Psoas muscle (tissue), 8 donors: Measurements from ENCODE around the gene ZNF587B. TPM values are rescaled to one million over a fixed set of nuclear protein-coding genes. Genes with fewer than 3 reads are reported as not detected.
"Not testable (repeated sequence)": the region's sequence is repeated elsewhere in the genome, so short reads cannot be mapped to it uniquely, and the experiment has no call there.

Source experiments
- ATAC-seq, 4 donors: fragments of 200-7000 bp; cut with Tn5 transposase; one replicate each; pipeline ENCODE4 v1.9.1; 2020; ENCODE audit warnings: moderate library complexity in 3 of 4, mild to moderate bottlenecking in 2 of 4
- DNase-seq, 2 donors: peaks; one replicate each; pipeline ENCODE4 v3.0.0-alpha.2; 2020
- H3K27ac ChIP-seq: fragments of 200-600 bp; one replicate; pipeline ENCODE4 v1.8.0; 2022
- H3K27me3 ChIP-seq, 3 donors: fragments of 200-600 bp in 1 of 3; one replicate each; pipeline versions ENCODE4 v1.6.1 to v1.8.0; 2013 to 2022; ENCODE audit warnings: low read length in 2 of 3, mild to moderate bottlenecking in 2 of 3, moderate library complexity in 1 of 3; ENCODE audit not compliant: insufficient read depth in 3 of 3
- H3K36me3 ChIP-seq, 2 donors: fragments of 200-600 bp in 1 of 2; one replicate each; pipeline versions ENCODE4 v1.6.1 to v1.8.0; 2013 to 2022; ENCODE audit warnings: low read depth in 1 of 2, mild to moderate bottlenecking in 1 of 2, moderate library complexity in 1 of 2; ENCODE audit not compliant: insufficient read depth in 1 of 2
- H3K4me1 ChIP-seq: fragments of 200-600 bp; one replicate; pipeline ENCODE4 v1.8.0; 2022
- H3K4me3 ChIP-seq: fragments of 200-600 bp; one replicate; pipeline ENCODE4 v1.8.0; 2022; ENCODE audit warnings: mild to moderate bottlenecking
- H3K9me3 ChIP-seq: fragments of 200-600 bp; one replicate; pipeline ENCODE4 v1.8.0; 2022
- CTCF ChIP-seq: fragments of 200-600 bp; IDR thresholded peaks from one replicate; pipeline ENCODE4 v1.8.0; 2022; ENCODE audit warnings: antibody characterized with exemption
- WGBS, 3 donors: extraction: QIAGEN DNeasy Blood & Tissue Kit; methylation state at CpG; one replicate each; pipeline versions ENCODE4 v1.1.6 to v1.1.7; 2013; 5-methylcytosine and 5-hydroxymethylcytosine counted together
- intact Hi-C, 2 donors: fragments of 100-400 bp; cut with DNase I; formaldehyde crosslinking; loops; one replicate each; pipeline versions ENCODE4 v1.11.0 to v1.14.2; 2022
- polyA plus RNA-seq, 3 donors: library from polyadenylated mRNA; stranded (reverse); fragments of 200-250 nt; gene quantifications; one replicate each; pipeline ENCODE4 v1.2.3, GENCODE V29; 2013
- total RNA-seq, 4 donors: library from RNA; stranded (reverse); fragmentation: NEBNext Ultra II Directional in 2 of 4; extraction: Animal tissue kit (Norgen Biotek cat#: 25700) in 2 of 4; gene quantifications; one replicate each; pipeline versions ENCODE4 v1.2.1 to v1.2.4, GENCODE V29; 2021 to 2023
- donor health status: healthy with polysubstance abuse.
- donor health status: DM: no; HTN: no; CAD: no; lungs with moderate emphysema.
- donor health status: Bipolar disorder and iron deficiency.
- donor health status: healthy.
- donor health status: DM: yes; HTN: yes; CAD: no.
- donor health status: DM: no; HTN: no; CAD: no.
- donor health status: DM: no; HTN: no; CAD: no.
- donor health status: DM: yes; HTN: yes; CAD: no.

ZNF587B gene
- total and polyA plus RNA-seq, 7 donors: 1.4 to 7.9 (median 5.8) TPM

- no peaks in the 10 kb centered on the region for H3K4me1 ChIP-seq
- H3K36me3 ChIP-seq: peaks cover 0 to 13% of the 10 kb centered on the region in 2 donors
- 4 to 8% (median 8%) methylated on average over 8 of the region's 8 CpGs for WGBS, 3 donors
- peak overlapping the region; percentile 75 for H3K27ac ChIP-seq
- DNase-seq (no peak), ATAC-seq (peak in 3 of 4 donors; percentile 10 to 21 (median 17))
- no peak for TF ChIP-seq CTCF
- H3K4me3 ChIP-seq: peak overlapping the region; percentile 62
- intact Hi-C loops: no loop called here
- no peaks in the 10 kb centered on the region for H3K9me3 ChIP-seq
- H3K27me3 ChIP-seq: no peaks in the 10 kb centered on the region
Measured at GRCh38 chr19:57888107-57888559, 58.0 kb downstream of the ZNF587B start.

- H3K4me1 ChIP-seq: no peaks in the 10 kb centered on the region
- TF ChIP-seq CTCF: peak; percentile 39
- peak within 1 kb of the TSS; percentile 75 for H3K27ac ChIP-seq
- intact Hi-C loops: no loop called here
- 1 to 2% (median 1%) methylated on average over 43 of the region's 43 CpGs for whole genome bisulfite sequencing, 3 donors
- H3K27me3 ChIP-seq: no peaks in the 10 kb centered on the region
- ATAC-seq (peak; percentile 93 to 97 (median 96)), DNase-seq (peak; percentile 77 to 88)
- H3K4me3 ChIP-seq: peak within 1 kb of the TSS; percentile 62
- peaks cover 0 to 13% of the 10 kb centered on the region in 2 donors for H3K36me3 ChIP-seq
- H3K9me3 ChIP-seq: no peaks in the 10 kb centered on the region
Measured at GRCh38 chr19:57888560-57889231, 58.6 kb downstream of the ZNF587B start, which contains the start of gene ZNF814. ZNF814 (minus strand) TSS chr19:57889037; CDS start chr19:57888802, 235 bp downstream.

- H3K27ac ChIP-seq: not testable (repeated sequence)
Measured at GRCh38 chr19:57890706-57891105, 60.6 kb downstream of the ZNF587B start.

More at GRCh38 chr19:57890706-57891105, 60.6 kb downstream of the ZNF587B start:
- intact Hi-C loops, H3K4me3 ChIP-seq, ATAC-seq, H3K9me3 ChIP-seq, DNase-seq, H3K27me3 ChIP-seq, H3K36me3 ChIP-seq, H3K4me1 ChIP-seq: not testable (repeated sequence)
- 60 to 72% (median 70%) methylated on average over 3 of the region's 3 CpGs for whole genome bisulfite sequencing, 3 donors

Other genes starting within 250 kb of the ZNF587B start
- 1 to 10 TPM in 2 of 4 donors, under 1 TPM in 2; 0.74 to 2.9 (median 1.3) TPM for gene ZIK1, start 246.2 kb upstream of the ZNF587B start, total RNA-seq
- gene ZIK1, start 246.2 kb upstream of the ZNF587B start, polyA plus RNA-seq: 1 to 10 TPM in 2 of 3 donors, under 1 TPM in 1; 0.72 to 4.4 (median 2.5) TPM
- 1 to 10 TPM in 3 of 4 donors, under 1 TPM in 1; 0.81 to 2.9 (median 2.0) TPM for gene ZNF530, start 230.4 kb upstream of the ZNF587B start, total RNA-seq
- gene ZNF530, start 230.4 kb upstream of the ZNF587B start, polyA plus RNA-seq: 10 to 100 TPM in 1 of 3 donors, 1 to 10 TPM in 2; 1.7 to 11.7 (median 2.4) TPM
- 1 to 10 TPM; 5.4 to 8.1 (median 7.5) TPM for gene ZNF134, start 216.1 kb upstream of the ZNF587B start, total RNA-seq
- gene ZNF134, start 216.1 kb upstream of the ZNF587B start, polyA plus RNA-seq: 1 to 10 TPM; 3.4 to 8.6 (median 4.4) TPM
- gene ZNF211, start 197.1 kb upstream of the ZNF587B start, total RNA-seq: 1 to 10 TPM; 1.6 to 6.9 (median 4.9) TPM
- 1 to 10 TPM; 2.9 to 4.9 (median 3.3) TPM for gene ZNF211, start 197.1 kb upstream of the ZNF587B start, polyA plus RNA-seq
- gene ZSCAN4, start 161.4 kb upstream of the ZNF587B start, total RNA-seq: not detected
- under 1 TPM in 1 of 3 donors, not detected in 2; 0.03 TPM for gene ZSCAN4, start 161.4 kb upstream of the ZNF587B start, polyA plus RNA-seq
- 1 to 10 TPM; 1.4 to 2.6 (median 2.0) TPM for gene ZNF551, start 148.3 kb upstream of the ZNF587B start, total RNA-seq
- gene ZNF551, start 148.3 kb upstream of the ZNF587B start, polyA plus RNA-seq: 1 to 10 TPM; 1.5 to 2.5 (median 1.9) TPM
- 1 to 10 TPM; 1.1 to 2.8 (median 2.2) TPM for gene ZNF154, start 121.1 kb upstream of the ZNF587B start, total RNA-seq
- gene ZNF154, start 121.1 kb upstream of the ZNF587B start, polyA plus RNA-seq: 1 to 10 TPM in 1 of 3 donors, under 1 TPM in 2; 0.61 to 1.4 (median 0.68) TPM
- gene ZNF671, start 102.7 kb upstream of the ZNF587B start, total RNA-seq: 1 to 10 TPM; 3.4 to 8.8 (median 5.8) TPM
- gene ZNF671, start 102.7 kb upstream of the ZNF587B start, polyA plus RNA-seq: 1 to 10 TPM; 3.1 to 5.1 (median 3.1) TPM
- 10 to 100 TPM in 1 of 4 donors, 1 to 10 TPM in 3; 7.7 to 15.5 (median 9.0) TPM for gene ZNF776, start 83.5 kb upstream of the ZNF587B start, total RNA-seq
- gene ZNF776, start 83.5 kb upstream of the ZNF587B start, polyA plus RNA-seq: 10 to 100 TPM in 1 of 3 donors, 1 to 10 TPM in 2; 3.6 to 12.4 (median 4.4) TPM
- gene ZNF586, start 60.6 kb upstream of the ZNF587B start, total RNA-seq: 10 to 100 TPM; 10.9 to 14.1 (median 12.1) TPM
- 10 to 100 TPM in 1 of 3 donors, 1 to 10 TPM in 2; 7.1 to 10.5 (median 8.6) TPM for gene ZNF586, start 60.6 kb upstream of the ZNF587B start, polyA plus RNA-seq
- 1 to 10 TPM; 1.2 to 4.1 (median 2.4) TPM for gene ZNF552, start 15.4 kb upstream of the ZNF587B start, total RNA-seq
- gene ZNF552, start 15.4 kb upstream of the ZNF587B start, polyA plus RNA-seq: 1 to 10 TPM; 1.8 to 6.1 (median 3.5) TPM
- gene ZNF587, start 19.6 kb downstream of the ZNF587B start, total RNA-seq: 10 to 100 TPM; 14.0 to 15.3 (median 14.9) TPM
- gene ZNF587, start 19.6 kb downstream of the ZNF587B start, polyA plus RNA-seq: 10 to 100 TPM in 1 of 3 donors, 1 to 10 TPM in 2; 2.5 to 11.2 (median 4.6) TPM
- gene ZNF814, start 58.7 kb downstream of the ZNF587B start, total RNA-seq: 1 to 10 TPM; 5.3 to 9.6 (median 8.6) TPM
- 10 to 100 TPM in 1 of 3 donors, 1 to 10 TPM in 2; 7.8 to 12.1 (median 8.7) TPM for gene ZNF814, start 58.7 kb downstream of the ZNF587B start, polyA plus RNA-seq
- gene ZNF417, start 86.3 kb downstream of the ZNF587B start, total RNA-seq: 1 to 10 TPM; 3.8 to 9.5 (median 7.4) TPM
- 1 to 10 TPM; 1.5 to 5.2 (median 1.8) TPM for gene ZNF417, start 86.3 kb downstream of the ZNF587B start, polyA plus RNA-seq
- gene ZNF418, start 105.1 kb downstream of the ZNF587B start, total RNA-seq: 1 to 10 TPM; 2.7 to 6.1 (median 3.1) TPM
- gene ZNF418, start 105.1 kb downstream of the ZNF587B start, polyA plus RNA-seq: 1 to 10 TPM in 2 of 3 donors, under 1 TPM in 1; 0.68 to 1.7 (median 1.6) TPM
- 1 to 10 TPM; 1.6 to 3.7 (median 2.3) TPM for gene ZNF256, start 117.4 kb downstream of the ZNF587B start, total RNA-seq
- 1 to 10 TPM; 1.9 to 2.5 (median 2.1) TPM for gene ZNF256, start 117.4 kb downstream of the ZNF587B start, polyA plus RNA-seq
- under 1 TPM; 0.49 to 0.83 (median 0.58) TPM for gene C19orf18, start 144.2 kb downstream of the ZNF587B start, total RNA-seq
- 1 to 10 TPM in 1 of 3 donors, under 1 TPM in 2; 0.26 to 1.4 (median 0.30) TPM for gene C19orf18, start 144.2 kb downstream of the ZNF587B start, polyA plus RNA-seq
- gene ZNF606, start 172.5 kb downstream of the ZNF587B start, total RNA-seq: 1 to 10 TPM; 3.7 to 7.0 (median 4.3) TPM
- 1 to 10 TPM; 2.0 to 6.9 (median 2.8) TPM for gene ZNF606, start 172.5 kb downstream of the ZNF587B start, polyA plus RNA-seq
- gene ZSCAN1, start 203.7 kb downstream of the ZNF587B start, total RNA-seq: not detected
- not detected for gene ZSCAN1, start 203.7 kb downstream of the ZNF587B start, polyA plus RNA-seq
- gene ZNF135, start 229.0 kb downstream of the ZNF587B start, total RNA-seq: 1 to 10 TPM in 3 of 4 donors, under 1 TPM in 1; 0.87 to 1.7 (median 1.4) TPM
- gene ZNF135, start 229.0 kb downstream of the ZNF587B start, polyA plus RNA-seq: 1 to 10 TPM in 1 of 3 donors, under 1 TPM in 2; 0.89 to 1.3 (median 0.90) TPM